HepG2 (cell line): ENCODE measurements around the gene IFI27L2. TPM values are rescaled to one million over a fixed set of nuclear protein-coding genes. Genes with fewer than 3 reads are reported as not detected.
A peak's percentile ranks its signal among the peaks of the same experiment; 100 is the strongest.

Experiments used
- BRCA1 ChIP-seq: sonication (generic); formaldehyde crosslinking; IDR thresholded peaks from 2 replicates; pipeline ENCODE4 v1.4.0; 2020; ENCODE audit warnings: missing genetic modification reagents
- CBX5 ChIP-seq: sonication (generic); formaldehyde crosslinking; IDR thresholded peaks from 2 replicates; pipeline ENCODE4 v1.4.0; 2020; ENCODE audit warnings: missing genetic modification reagents, borderline replicate concordance
- CCAR2 ChIP-seq: fragments of 200-400 bp; formaldehyde crosslinking; optimal IDR thresholded peaks from 2 replicates; pipeline ENCODE3; 2018; ENCODE audit warnings: low read depth, mild to moderate bottlenecking, low read length, moderate library complexity
- GABPB1 ChIP-seq: IDR thresholded peaks from 2 replicates; pipeline ENCODE4 v1.6.1; 2016; ENCODE audit warnings: mild to moderate bottlenecking, missing genetic modification reagents, moderate library complexity, missing compliant biosample characterization
- HOXD1 ChIP-seq: sonication (generic); formaldehyde crosslinking; IDR thresholded peaks from 2 replicates; pipeline ENCODE4 v1.5.0; 2020; ENCODE audit warnings: missing genetic modification reagents
- JARID2 ChIP-seq: sonication (generic); formaldehyde crosslinking; IDR thresholded peaks from 2 replicates; pipeline ENCODE4 v1.8.1; 2023; ENCODE audit warnings: missing genetic modification reagents, inconsistent platforms; ENCODE audit not compliant: insufficient replicate concordance
- KAT8 ChIP-seq: IDR thresholded peaks from 2 replicates; pipeline ENCODE4 v1.6.1; 2016; ENCODE audit warnings: missing genetic modification reagents, missing compliant biosample characterization
- KLF15 ChIP-seq: sonication (generic); formaldehyde crosslinking; IDR thresholded peaks from 2 replicates; pipeline ENCODE4 v1.8.1; 2023; ENCODE audit warnings: borderline replicate concordance, mild to moderate bottlenecking, inconsistent platforms, missing genetic modification reagents, mixed read lengths
- MLXIP ChIP-seq: sonication (generic); formaldehyde crosslinking; IDR thresholded peaks from 2 replicates; pipeline ENCODE4 v1.9.0; 2021; ENCODE audit warnings: missing genetic modification reagents, borderline replicate concordance
- NBN ChIP-seq: fragments of 450-650 bp; conservative IDR thresholded peaks from 2 replicates; pipeline ENCODE4 v1.6.1; 2017
- NONO ChIP-seq, 2 experiments: fragments of 450-650 bp in 1 of 2; sonication (generic) in 1 of 2; formaldehyde crosslinking in 1 of 2; IDR thresholded peaks in 1 of 2; conservative IDR thresholded peaks in 1 of 2; 2 replicates each; pipeline versions ENCODE4 v1.6.1 to v1.8.0; 2017 to 2022; ENCODE audit warnings: mild to moderate bottlenecking in 1 of 2, missing genetic modification reagents in 1 of 2, moderate library complexity in 1 of 2
- ONECUT2 ChIP-seq: sonication (generic); formaldehyde crosslinking; IDR thresholded peaks from 2 replicates; pipeline ENCODE4 v1.4.0; 2020; ENCODE audit warnings: missing genetic modification reagents
- SRY ChIP-seq: sonication (generic); formaldehyde crosslinking; IDR thresholded peaks from 2 replicates; pipeline ENCODE4 v1.8.0; 2022; ENCODE audit warnings: mild to moderate bottlenecking, missing genetic modification reagents
- TGIF2 ChIP-seq: IDR thresholded peaks from 2 replicates; pipeline ENCODE4 v1.6.1; 2016; ENCODE audit warnings: control low read depth, missing compliant biosample characterization
- YEATS2 ChIP-seq: sonication (generic); formaldehyde crosslinking; IDR thresholded peaks from 2 replicates; pipeline ENCODE4 v1.4.0; 2020; ENCODE audit warnings: missing genetic modification reagents, borderline replicate concordance
- YY1 ChIP-seq: IDR thresholded peaks from 2 replicates; pipeline ENCODE4 v1.6.1; 2011; ENCODE audit warnings: low read length, low read depth, moderate library complexity, mild to moderate bottlenecking; ENCODE audit not compliant: insufficient read depth, insufficient replicate concordance
- ZBTB7A ChIP-seq: sonication (generic); formaldehyde crosslinking; IDR thresholded peaks from 2 replicates; pipeline ENCODE4 v1.8.0; 2022; ENCODE audit warnings: mild to moderate bottlenecking, missing genetic modification reagents
- ZFP36L2 ChIP-seq: sonication (generic); formaldehyde crosslinking; IDR thresholded peaks from 2 replicates; pipeline ENCODE4 v1.4.0; 2020; ENCODE audit warnings: missing genetic modification reagents
- ZFY ChIP-seq: sonication (generic); formaldehyde crosslinking; IDR thresholded peaks from 2 replicates; pipeline ENCODE4 v1.4.0; 2020; ENCODE audit warnings: missing genetic modification reagents
- ZNF160 ChIP-seq: sonication (generic); formaldehyde crosslinking; IDR thresholded peaks from 2 replicates; pipeline ENCODE4 v1.8.0; 2022; ENCODE audit warnings: mild to moderate bottlenecking, inconsistent platforms, missing genetic modification reagents
- ZNF260 ChIP-seq: sonication (generic); formaldehyde crosslinking; IDR thresholded peaks from 2 replicates; pipeline ENCODE4 v1.4.0; 2020; ENCODE audit warnings: missing genetic modification reagents, low read depth, mild to moderate bottlenecking, borderline replicate concordance
- ZNF263 ChIP-seq: sonication (generic); formaldehyde crosslinking; IDR thresholded peaks from 2 replicates; pipeline ENCODE4 v1.4.0; 2020; ENCODE audit warnings: missing genetic modification reagents
- ZNF557 ChIP-seq: sonication (generic); formaldehyde crosslinking; IDR thresholded peaks from 2 replicates; pipeline ENCODE4 v1.4.0; 2020; ENCODE audit warnings: missing genetic modification reagents
- ZNF609 ChIP-seq: sonication (generic); formaldehyde crosslinking; IDR thresholded peaks from 2 replicates; pipeline ENCODE4 v1.4.0; 2020; ENCODE audit warnings: mild to moderate bottlenecking, missing genetic modification reagents, borderline replicate concordance
- ZNF790 ChIP-seq: sonication (generic); formaldehyde crosslinking; IDR thresholded peaks from 2 replicates; pipeline ENCODE4 v1.8.0; 2022; ENCODE audit warnings: missing genetic modification reagents, mild to moderate bottlenecking, borderline replicate concordance
- ZNF839 ChIP-seq: sonication (generic); formaldehyde crosslinking; IDR thresholded peaks from 2 replicates; pipeline ENCODE4 v1.4.0; 2020; ENCODE audit warnings: missing genetic modification reagents, mild to moderate bottlenecking, borderline replicate concordance
- polyA plus RNA-seq, 8 experiments: library from polyadenylated mRNA; depleted of rRNA in 3 of 8; stranded (reverse) in 7 of 8; unstranded in 1 of 8; fragments of >200 nt; fragmentation: Illumina TruSeq in 4 of 8; extraction: Trizol in 4 of 8; gene quantifications; 2 replicates each; pipeline versions ENCODE4 v1.2.1 to v1.2.3, GENCODE V29; 2011 to 2016; ENCODE audit warnings: low read depth in 4 of 8, missing spikeins in 1 of 8, mixed read lengths in 1 of 8; ENCODE audit not compliant: insufficient read depth in 1 of 8
- total RNA-seq, 5 experiments: library from RNA; depleted of rRNA; stranded (reverse); fragments of >200 nt; fragmentation: Illumina TruSeq; extraction: Trizol; gene quantifications; 2 replicates each; pipeline ENCODE4 v1.2.3, GENCODE V29; 2016; ENCODE audit warnings: low read depth in 1 of 5

IFI27L2 gene
- total and polyA plus RNA-seq, 2 of the 13 experiments (the other 11 are each of a cell fraction or from before 2014, with no cell fraction given), result 4.3 to 4.8 TPM

- TF ChIP-seq MLXIP (CRISPR knock-in tag) (no peak), KAT8 (CRISPR knock-in tag) (no peak), JARID2 (no peak), GABPB1 (CRISPR knock-in tag) (peak; percentile 28; the same call in 1 of the 2 replicates), BRCA1 (CRISPR knock-in tag) (no peak), ZBTB7A (CRISPR knock-in tag) (no peak), YEATS2 (CRISPR knock-in tag) (no peak), ZNF557 (no peak), ZFY (CRISPR knock-in tag) (peak; percentile 48; the same call in 1 of the 2 replicates), SRY (CRISPR knock-in tag) (no peak), ZFP36L2 (CRISPR knock-in tag) (no peak), NBN (no peak), CBX5 (CRISPR knock-in tag) (no peak), HOXD1 (CRISPR knock-in tag) (peak; percentile 34; the same call in 1 of the 2 replicates), ZNF260 (CRISPR knock-in tag) (no peak), ZNF790 (CRISPR knock-in tag) (no peak), ONECUT2 (no peak), ZNF609 (CRISPR knock-in tag) (no peak), ZNF263 (0 out of 2 replicates have a peak, but pooled peaks have one; percentile 3), ZNF839 (CRISPR knock-in tag) (no peak), CCAR2 (no peak), NONO (IDR thresholded peaks at IDR 0.05) (no peak), NONO (CRISPR knock-in tag; conservative IDR thresholded peaks at IDR 0.05) (no peak), KLF15 (CRISPR knock-in tag) (no peak), ZNF160 (CRISPR knock-in tag) (no peak), YY1 (no peak), TGIF2 (CRISPR knock-in tag) (no peak)
These were observed 45.2 kb upstream of the IFI27L2 start (continued) for GRCh38 chr14:94174604-94175010.
